Esophagus mucosa (tissue), 1 donor: ENCODE data around the gene ERAP2. TPM values are rescaled to one million over a fixed set of nuclear protein-coding genes. Genes with fewer than 3 reads are reported as not detected.

ENCODE experiments used
- ATAC-seq: fragments of 200-7000 bp; cut with Tn5 transposase; one replicate; pipeline ENCODE4 v1.9.1; 2020
- total RNA-seq: library from RNA; stranded (reverse); gene quantifications from one replicate; pipeline ENCODE4 v1.2.4, GENCODE V29; 2023
- donor health status: DM: yes; HTN: yes; CAD: no.

Gene ERAP2
- total RNA-seq, 1 donor from 2014 or later = 1.3 TPM

DNA sequence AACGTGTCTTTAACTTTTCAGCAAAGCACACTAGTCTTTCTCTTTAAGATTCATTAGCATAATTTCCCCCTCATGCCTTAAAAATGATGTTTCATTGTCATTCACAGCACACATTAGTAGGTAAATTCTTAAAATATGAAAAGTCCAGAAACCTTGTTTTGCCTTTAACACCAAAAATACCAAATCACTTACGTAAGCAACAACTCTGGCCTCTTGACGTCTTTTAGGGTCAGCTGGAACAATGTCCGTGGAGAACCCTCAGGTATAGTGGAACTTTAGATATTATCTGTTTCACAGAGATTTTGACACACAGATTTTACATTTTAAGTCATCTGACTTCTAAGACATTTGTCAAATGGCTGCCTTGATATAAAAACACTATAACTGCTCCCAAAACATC lies 90.5 kb downstream of the ERAP2 start:
- no peak for ATAC-seq

GRCh38 chr5:96967400-96967799 lies 91.1 kb downstream of the ERAP2 start:
- no peak for ATAC-seq

- peak; percentile 58 for ATAC-seq
Observed at GRCh38 chr5:96968074-96968473, 91.8 kb downstream of the ERAP2 start.

- ATAC-seq = no peak
Observed at GRCh38 chr5:96968614-96969013, 92.3 kb downstream of the ERAP2 start.

Other genes with a start within 250 kb of the ERAP2 start
- gene CAST, start 214.1 kb upstream of the ERAP2 start, total RNA-seq = 433 TPM
- 20.7 TPM for gene ERAP1, start 68.6 kb upstream of the ERAP2 start, total RNA-seq
- gene LNPEP, start 59.6 kb downstream of the ERAP2 start, total RNA-seq = 23.6 TPM